Skin epidermis (tissue), 12 donors: Measurements from ENCODE around the gene TRAP1.

Source experiments
- H3K27ac ChIP-seq, 21 experiments: fragments of 200-600 bp; sonication (generic) in 11 of 21; one replicate each; pipeline ENCODE4 v1.5.0; 2020; ENCODE audit warnings: mild to moderate bottlenecking in 3 of 21, inconsistent platforms in 2 of 21, moderate library complexity in 2 of 21
- H3K4me3 ChIP-seq, 7 experiments: fragments of 200-600 bp; sonication (generic) in 2 of 7; one replicate each; pipeline ENCODE4 v1.5.0; 2020; ENCODE audit warnings: inconsistent platforms in 2 of 7, mild to moderate bottlenecking in 2 of 7, moderate library complexity in 1 of 7

Gene TRAP1

GRCh38 chr16:3717235-3718018, at the start of gene TRAP1:
TRAP1 (minus strand) TSS chr16:3717524; CDS start chr16:3717508, 16 bp downstream.
- Histone ChIP-seq H3K4me3 (peak within 1 kb of the TSS; percentile 84 to 99 (median 91)), H3K27ac (peak within 1 kb of the TSS; percentile 79 to 97 (median 92))

- Histone ChIP-seq H3K27ac (no peak overlapping the region), H3K4me3 (no peak overlapping the region)
These were observed 48.9 kb upstream of the TRAP1 start for GRCh38 chr16:3766177-3766576.

DNA sequence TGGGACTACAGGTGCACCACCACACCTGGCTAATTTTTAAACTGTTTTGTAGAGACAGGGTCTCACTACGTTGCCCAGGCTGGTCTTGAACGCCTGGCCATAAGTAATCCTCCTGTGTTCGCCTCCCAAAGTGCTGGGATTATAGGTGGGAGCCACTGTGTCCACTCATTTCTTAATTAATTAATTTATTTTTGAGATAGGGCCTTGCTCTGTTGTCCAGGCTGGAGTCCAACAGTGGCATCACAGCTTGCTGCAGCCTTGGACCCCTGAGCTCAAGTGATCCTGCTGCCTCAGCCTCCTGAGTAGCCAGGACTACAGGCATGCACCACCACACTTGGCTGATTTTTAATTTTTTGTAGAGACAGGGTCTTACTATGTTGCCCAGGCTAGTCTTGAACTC, 47.1 kb upstream of the TRAP1 start:
- Histone ChIP-seq H3K27ac (no peak overlapping the region), H3K4me3 (no peak overlapping the region)

DNA sequence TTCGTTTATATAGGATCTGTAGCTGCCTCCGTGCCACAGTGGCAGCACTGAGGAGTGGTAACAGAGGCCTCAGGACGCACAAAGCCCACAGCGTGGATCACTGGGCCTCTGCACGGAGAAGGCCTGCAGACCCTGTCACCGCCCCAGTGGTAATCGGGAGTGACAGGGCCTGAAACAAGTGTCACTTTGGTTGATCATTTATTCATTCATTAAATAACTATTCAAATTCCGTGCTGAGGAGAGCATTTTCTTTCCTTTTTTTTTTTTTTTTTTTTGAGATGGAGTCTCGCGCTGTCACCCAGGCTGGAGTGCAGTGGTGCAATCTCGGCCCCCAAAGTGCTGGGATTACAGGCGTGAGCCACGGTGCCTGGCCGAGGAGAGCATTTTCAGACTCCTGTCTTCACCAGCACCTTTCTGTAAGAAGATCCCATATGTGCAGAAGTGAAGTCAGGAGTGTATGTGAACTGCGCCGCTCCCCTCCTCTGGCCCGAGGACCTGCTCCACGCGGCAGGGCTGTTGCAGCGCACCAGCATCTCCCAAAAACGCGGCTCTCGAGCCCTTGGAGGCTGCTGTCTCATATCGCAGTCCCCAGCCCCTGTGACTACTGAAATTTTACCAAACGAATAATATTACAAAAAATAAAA, 44.9 kb upstream of the TRAP1 start:
- Histone ChIP-seq H3K4me3 (no peak overlapping the region), H3K27ac (no peak overlapping the region)

- no peak overlapping the region for H3K27ac ChIP-seq
These were observed 44.2 kb upstream of the TRAP1 start for GRCh38 chr16:3761375-3762106.

DNA sequence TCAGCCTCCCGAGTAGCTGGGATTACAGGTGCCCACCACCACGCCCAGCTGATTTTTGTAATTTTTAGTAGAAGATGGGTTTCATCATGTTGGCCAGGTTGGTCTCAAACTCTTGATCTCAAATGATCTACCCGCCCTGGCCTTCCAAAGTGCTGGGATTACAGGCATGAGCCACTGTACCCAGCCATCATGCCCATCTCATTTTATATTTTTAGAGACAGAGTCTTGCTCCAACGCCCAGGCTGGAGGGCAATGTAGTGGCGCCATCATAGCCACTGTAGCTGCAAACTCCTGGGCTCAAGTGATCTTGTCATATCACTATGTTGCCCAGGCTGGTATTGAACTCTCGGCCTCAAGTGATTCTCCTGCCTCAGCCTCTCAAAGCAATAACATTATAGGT, 43.2 kb upstream of the TRAP1 start:
- Histone ChIP-seq H3K27ac (no peak overlapping the region), H3K4me3 (no peak overlapping the region)

More at GRCh38 chr16:3761375-3762106, 44.2 kb upstream of the TRAP1 start:
- H3K4me3 ChIP-seq: no peak overlapping the region

DNA sequence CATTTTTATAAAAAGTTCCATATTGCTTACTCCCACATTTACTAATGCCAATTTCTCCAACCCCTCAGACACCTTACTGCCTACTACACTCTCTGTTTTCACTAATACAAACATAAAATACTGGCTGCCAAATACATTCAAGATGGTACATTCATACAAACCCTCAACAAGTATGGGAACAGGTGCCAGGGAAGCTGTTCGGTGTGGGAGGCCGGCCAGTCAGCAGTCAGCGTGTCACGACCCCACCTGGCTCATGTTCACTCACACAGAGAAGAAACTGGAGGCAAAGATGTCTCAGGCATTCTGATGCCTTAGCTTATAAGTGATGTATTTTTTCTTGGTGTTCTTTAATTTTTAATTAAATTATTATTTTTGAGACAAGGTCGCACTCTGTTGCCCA, 42.4 kb upstream of the TRAP1 start:
- Histone ChIP-seq H3K4me3 (no peak overlapping the region), H3K27ac (no peak overlapping the region)

GRCh38 chr16:3756113-3756512, 38.8 kb upstream of the TRAP1 start:
- Histone ChIP-seq H3K4me3 (no peak overlapping the region), H3K27ac (no peak overlapping the region)

DNA sequence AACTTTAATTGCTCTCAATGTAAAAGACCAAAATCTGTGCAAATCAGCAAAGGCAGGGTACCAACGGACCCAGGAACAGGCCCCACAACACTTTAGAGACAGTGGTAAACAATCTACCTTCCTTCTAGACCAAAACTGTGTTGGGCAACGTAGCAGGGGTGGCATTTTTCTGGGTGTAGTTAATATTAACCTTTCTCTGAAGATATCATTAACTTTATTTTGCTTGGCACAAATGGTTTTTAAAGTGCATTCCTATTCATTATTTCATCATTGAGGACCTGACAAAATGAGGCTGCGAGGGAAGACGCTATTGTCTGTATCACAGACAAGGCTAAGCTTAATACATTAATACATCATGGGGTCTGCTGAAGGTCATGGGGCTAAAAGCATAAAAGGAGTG, 37.9 kb upstream of the TRAP1 start:
- Histone ChIP-seq H3K27ac (no peak overlapping the region), H3K4me3 (no peak overlapping the region)

DNA sequence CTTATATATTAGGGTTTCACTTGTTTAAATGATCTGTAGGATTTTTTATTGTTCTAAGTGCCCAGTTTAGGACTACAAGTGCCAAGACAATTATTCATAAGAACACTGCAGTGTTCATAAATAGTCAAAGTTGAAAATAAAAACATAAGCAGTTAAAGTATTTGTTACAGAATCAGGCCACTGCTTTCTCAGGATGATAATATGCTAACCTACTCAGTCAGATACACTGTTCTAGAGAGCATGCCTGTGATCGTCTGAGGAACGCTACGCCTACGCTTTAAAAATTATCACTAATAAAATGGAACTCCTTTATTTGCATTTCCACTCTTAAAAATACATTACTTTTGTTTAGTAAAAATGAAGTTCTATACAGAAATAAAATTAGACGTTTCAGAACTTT, 37.4 kb upstream of the TRAP1 start:
- Histone ChIP-seq H3K27ac (no peak overlapping the region), H3K4me3 (no peak overlapping the region)

GRCh38 chr16:3754081-3754703, 36.9 kb upstream of the TRAP1 start:
- H3K27ac ChIP-seq: no peak overlapping the region
- H3K4me3 ChIP-seq: no peak overlapping the region

- Histone ChIP-seq H3K4me3 (no peak overlapping the region), H3K27ac (no peak overlapping the region)
These were observed 35.7 kb upstream of the TRAP1 start for GRCh38 chr16:3752984-3753383.

DNA sequence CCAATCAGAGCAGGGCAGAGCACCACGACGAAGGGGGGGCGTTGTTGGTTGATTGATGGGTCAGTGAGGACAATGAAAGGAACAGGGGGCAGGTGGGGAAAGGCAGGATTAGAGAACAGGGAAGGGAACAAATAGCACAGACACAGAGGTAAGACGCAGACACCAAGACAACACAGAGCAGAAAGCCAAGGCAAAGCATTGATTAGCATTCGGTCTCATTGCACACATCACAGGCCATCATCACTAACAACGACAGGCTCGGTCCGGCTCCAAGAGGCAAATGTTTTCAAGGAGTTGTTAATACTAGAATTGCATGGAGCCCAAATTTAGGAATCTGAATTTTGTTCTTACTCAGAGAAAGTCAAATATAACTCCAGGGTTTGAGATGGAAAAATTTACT, 34.6 kb upstream of the TRAP1 start:
- H3K27ac ChIP-seq: no peak overlapping the region
- H3K4me3 ChIP-seq: no peak overlapping the region

DNA sequence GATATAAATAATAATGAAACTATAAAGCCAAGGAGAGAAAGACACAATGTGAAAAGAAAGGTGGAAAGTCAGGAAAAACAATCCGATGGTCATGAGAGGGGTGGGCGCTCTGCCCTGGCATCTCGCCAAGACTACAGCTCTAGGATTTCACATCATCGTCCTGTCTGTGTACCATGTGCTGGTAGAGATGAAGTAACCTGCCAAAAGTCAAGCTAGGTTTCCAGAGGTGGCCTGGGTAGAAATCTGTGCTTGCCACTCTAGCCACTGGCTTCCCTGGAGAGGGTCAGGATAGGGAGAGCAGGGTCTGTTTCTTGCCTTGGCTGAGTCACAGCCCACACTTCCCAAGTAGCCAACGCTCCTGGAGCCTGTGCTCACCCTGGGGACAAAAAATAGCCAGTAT, 31.0 kb upstream of the TRAP1 start:
- H3K27ac ChIP-seq: no peak overlapping the region
- no peak overlapping the region for H3K4me3 ChIP-seq

DNA sequence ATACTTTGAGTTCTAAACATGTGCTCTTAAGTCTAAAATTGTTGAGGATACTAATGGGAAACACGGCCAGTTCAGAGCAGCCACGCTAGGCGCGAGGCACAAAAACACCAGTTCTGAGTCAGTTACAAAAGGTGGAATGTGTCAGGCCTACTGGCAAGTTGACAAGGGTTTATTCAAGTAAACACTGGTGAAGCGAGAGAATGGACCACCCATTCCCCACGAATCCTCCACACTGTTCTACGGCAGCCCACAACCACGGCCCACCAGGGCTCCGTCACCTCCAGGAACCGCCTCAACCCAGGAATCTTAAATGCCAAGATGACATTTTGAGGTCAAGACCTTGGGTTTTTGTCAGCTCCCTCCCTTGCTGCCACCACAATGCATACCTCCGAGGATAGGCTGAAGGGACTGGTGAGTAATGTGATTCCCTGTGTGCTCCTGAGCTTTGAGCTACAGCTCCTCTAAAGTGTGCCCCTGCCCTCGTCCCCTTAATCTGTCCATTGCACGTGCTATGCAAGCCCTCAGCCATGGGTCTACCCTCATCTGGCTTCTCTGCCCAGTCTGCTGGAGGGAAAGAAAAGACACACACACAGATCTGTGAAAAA, 28.5 kb upstream of the TRAP1 start:
- Histone ChIP-seq H3K27ac (no peak overlapping the region), H3K4me3 (no peak overlapping the region)

- Histone ChIP-seq H3K27ac (no peak overlapping the region), H3K4me3 (no peak overlapping the region)
These were observed 26.7 kb upstream of the TRAP1 start for GRCh38 chr16:3744018-3744417.

- Histone ChIP-seq H3K27ac (no peak overlapping the region), H3K4me3 (no peak overlapping the region)
These were observed 23.6 kb upstream of the TRAP1 start for GRCh38 chr16:3740934-3741333.

GRCh38 chr16:3740186-3740585, 22.9 kb upstream of the TRAP1 start:
- H3K27ac ChIP-seq: no peak overlapping the region
- no peak overlapping the region for H3K4me3 ChIP-seq

DNA sequence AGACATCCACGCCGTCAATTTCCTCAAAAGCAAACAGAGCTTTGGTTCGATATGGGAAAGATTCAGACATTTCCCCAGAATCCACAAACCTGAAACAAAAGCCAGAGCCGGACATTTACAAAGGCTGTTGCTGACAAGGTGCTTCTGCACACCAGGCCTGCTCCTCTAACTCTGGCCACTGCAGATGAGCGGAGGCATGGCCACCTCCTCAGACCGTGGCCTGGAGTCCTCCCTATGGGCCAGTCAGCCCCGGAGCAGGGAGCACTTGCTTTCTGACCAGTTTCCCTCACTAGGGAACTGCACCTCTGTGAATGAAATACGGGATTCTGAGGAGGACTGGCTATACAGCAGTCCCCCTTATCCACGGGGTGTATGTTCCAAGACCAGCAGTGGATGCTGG, 22.3 kb upstream of the TRAP1 start:
- Histone ChIP-seq H3K27ac (no peak overlapping the region), H3K4me3 (no peak overlapping the region)

DNA sequence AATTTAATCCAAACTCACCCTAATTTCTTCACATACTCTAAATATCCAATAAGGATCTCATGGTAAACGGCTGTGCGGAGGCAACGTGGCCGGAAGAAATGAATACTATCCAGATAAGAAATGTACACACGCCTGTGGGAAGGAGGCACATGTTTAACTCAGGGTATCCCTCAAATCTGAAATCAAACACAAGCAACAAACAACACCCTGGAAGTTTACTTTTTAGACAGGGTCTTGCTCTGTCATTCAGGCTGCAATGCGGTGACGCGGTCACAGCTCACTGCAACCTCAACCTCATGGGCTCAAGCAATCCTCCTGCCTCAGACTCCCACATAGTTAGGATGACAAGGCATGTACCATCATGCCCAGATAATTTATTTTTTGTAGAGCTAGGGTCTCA, 21.2 kb upstream of the TRAP1 start:
- Histone ChIP-seq H3K4me3 (no peak overlapping the region), H3K27ac (no peak overlapping the region)
